ENCODE measurements around the gene TSPAN1.

Gene TSPAN1

GRCh38 chr1:46184920-46185658, 10.2 kb downstream of the TSPAN1 start:
- TF ChIP-seq, protein P1, sequence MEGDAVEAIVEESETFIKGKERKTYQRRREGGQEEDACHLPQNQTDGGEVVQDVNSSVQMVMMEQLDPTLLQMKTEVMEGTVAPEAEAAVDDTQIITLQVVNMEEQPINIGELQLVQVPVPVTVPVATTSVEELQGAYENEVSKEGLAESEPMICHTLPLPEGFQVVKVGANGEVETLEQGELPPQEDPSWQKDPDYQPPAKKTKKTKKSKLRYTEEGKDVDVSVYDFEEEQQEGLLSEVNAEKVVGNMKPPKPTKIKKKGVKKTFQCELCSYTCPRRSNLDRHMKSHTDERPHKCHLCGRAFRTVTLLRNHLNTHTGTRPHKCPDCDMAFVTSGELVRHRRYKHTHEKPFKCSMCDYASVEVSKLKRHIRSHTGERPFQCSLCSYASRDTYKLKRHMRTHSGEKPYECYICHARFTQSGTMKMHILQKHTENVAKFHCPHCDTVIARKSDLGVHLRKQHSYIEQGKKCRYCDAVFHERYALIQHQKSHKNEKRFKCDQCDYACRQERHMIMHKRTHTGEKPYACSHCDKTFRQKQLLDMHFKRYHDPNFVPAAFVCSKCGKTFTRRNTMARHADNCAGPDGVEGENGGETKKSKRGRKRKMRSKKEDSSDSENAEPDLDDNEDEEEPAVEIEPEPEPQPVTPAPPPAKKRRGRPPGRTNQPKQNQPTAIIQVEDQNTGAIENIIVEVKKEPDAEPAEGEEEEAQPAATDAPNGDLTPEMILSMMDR (conservative IDR thresholded peaks at IDR 0.05; ENCODE audit: control insufficient read depth, insufficient read depth, low read depth, low read length) = no peak
- DNase-seq (ENCODE audit: low read depth) = no peak

DNA sequence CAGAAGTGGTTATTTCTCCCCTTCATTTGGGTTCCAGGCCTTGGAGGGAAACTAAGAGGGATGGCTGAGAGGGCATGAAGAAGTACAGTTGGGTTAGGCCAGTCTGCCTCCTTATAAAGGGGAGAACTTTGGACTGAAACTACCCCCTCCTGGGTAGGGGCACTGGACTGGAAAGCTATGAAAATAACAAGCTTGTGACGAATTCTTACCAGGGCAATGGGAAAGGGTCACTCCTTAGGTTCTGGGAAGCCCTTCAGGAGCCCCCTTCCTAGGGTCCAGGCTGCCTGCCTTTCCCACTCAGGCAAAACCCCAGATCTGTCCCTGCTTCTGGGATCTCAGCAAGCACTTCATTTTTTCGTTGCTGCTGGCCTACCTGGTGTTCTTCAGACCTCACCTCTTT, 11.2 kb downstream of the TSPAN1 start:
- DNase-seq (ENCODE audit: low read depth) = no peak
- no peak overlapping the region for H3K4me3 ChIP-seq (ENCODE audit: control insufficient read depth, low read depth, low read length)
- TF ChIP-seq, protein P1 (conservative IDR thresholded peaks at IDR 0.05; ENCODE audit: control insufficient read depth, insufficient read depth, low read depth, low read length) = no peak

More at GRCh38 chr1:46184920-46185658, 10.2 kb downstream of the TSPAN1 start:
- H3K4me3 ChIP-seq (ENCODE audit: control insufficient read depth, low read depth, low read length) = no peak overlapping the region

GRCh38 chr1:46187106-46187869, 12.4 kb downstream of the TSPAN1 start:
- DNase-seq (ENCODE audit: low read depth) = no peak
- no peak overlapping the region for H3K4me3 ChIP-seq (ENCODE audit: control insufficient read depth, low read depth, low read length)
- TF ChIP-seq, protein P1 (conservative IDR thresholded peaks at IDR 0.05; ENCODE audit: control insufficient read depth, insufficient read depth, low read depth, low read length) = no peak

GRCh38 chr1:46188295-46189030, 13.6 kb downstream of the TSPAN1 start:
- DNase-seq (ENCODE audit: low read depth) = no peak
- TF ChIP-seq, protein P1 (conservative IDR thresholded peaks at IDR 0.05; ENCODE audit: control insufficient read depth, insufficient read depth, low read depth, low read length) = peak; percentile 22
- H3K4me3 ChIP-seq (ENCODE audit: control insufficient read depth, low read depth, low read length) = no peak overlapping the region

DNA sequence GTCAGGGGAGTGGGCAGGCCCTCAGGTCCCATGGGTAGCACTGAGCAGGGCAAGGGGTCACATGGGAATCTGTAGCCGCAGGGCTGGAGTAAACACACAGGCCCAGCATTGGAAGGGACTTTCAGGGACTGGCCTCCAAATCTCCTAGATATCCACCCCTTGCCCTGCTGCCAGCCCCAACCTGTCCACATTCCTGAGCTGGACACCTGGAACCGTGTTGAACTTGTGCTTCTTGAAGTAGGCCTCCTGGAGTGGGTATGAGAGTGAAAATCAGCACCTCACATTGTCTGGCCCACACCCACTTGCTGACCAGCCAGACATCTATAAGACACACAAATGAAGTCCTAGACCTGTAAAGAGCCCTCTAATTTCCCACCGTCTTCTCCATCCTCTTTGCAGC, 15.7 kb downstream of the TSPAN1 start:
- DNase-seq (ENCODE audit: low read depth) = no peak
- no peak overlapping the region for H3K4me3 ChIP-seq (ENCODE audit: control insufficient read depth, low read depth, low read length)
- TF ChIP-seq, protein P1 (conservative IDR thresholded peaks at IDR 0.05; ENCODE audit: control insufficient read depth, insufficient read depth, low read depth, low read length) = no peak

GRCh38 chr1:46191033-46191701, 16.3 kb downstream of the TSPAN1 start:
- no peak overlapping the region for H3K4me3 ChIP-seq (ENCODE audit: control insufficient read depth, low read depth, low read length)
- DNase-seq (ENCODE audit: low read depth) = no peak
- TF ChIP-seq, protein P1 (conservative IDR thresholded peaks at IDR 0.05; ENCODE audit: control insufficient read depth, insufficient read depth, low read depth, low read length) = no peak

All from fibroblast of mammary gland (primary cell).